Upper lobe of left lung (tissue), 6 donors: ENCODE measurements around the gene ZC3H6. TPM values are rescaled to one million over a fixed set of nuclear protein-coding genes. Genes with fewer than 3 reads are reported as not detected.

Experiments
- ATAC-seq, 2 donors: fragments of 200-7000 bp; cut with Tn5 transposase; one replicate each; pipeline ENCODE4 v1.9.1; 2022; ENCODE audit warnings: mild to moderate bottlenecking in 2 of 2, moderate library complexity in 2 of 2; ENCODE audit not compliant: low FRiP score in 2 of 2
- DNase-seq, 2 donors: peaks; one replicate each; pipeline ENCODE4 v3.0.0-alpha.2; 2019 to 2020
- H3K27ac ChIP-seq, 4 donors: fragments of 200-600 bp; sonication (generic); one replicate each; pipeline ENCODE4 v1.5.1; 2016 to 2019
- H3K27me3 ChIP-seq, 4 donors: fragments of 200-600 bp; sonication (generic); one replicate each; pipeline ENCODE4 v1.5.1; 2017 to 2019
- H3K36me3 ChIP-seq, 4 donors: fragments of 200-600 bp; sonication (generic); one replicate each; pipeline ENCODE4 v1.5.1; 2016 to 2019
- H3K4me1 ChIP-seq, 4 donors: fragments of 200-600 bp; sonication (generic); one replicate each; pipeline ENCODE4 v1.5.1; 2018 to 2019
- H3K4me3 ChIP-seq, 4 donors: fragments of 200-600 bp; sonication (generic); one replicate each; pipeline ENCODE4 v1.5.1; 2017 to 2019; ENCODE audit warnings: mild to moderate bottlenecking in 2 of 4, moderate library complexity in 1 of 4
- H3K9me3 ChIP-seq, 4 donors: fragments of 200-600 bp; sonication (generic); one replicate each; pipeline ENCODE4 v1.5.1; 2018 to 2019
- EP300 ChIP-seq, 4 donors: sonication (generic); formaldehyde crosslinking; IDR thresholded peaks; one replicate each; pipeline ENCODE4 v1.5.1; 2017; ENCODE audit warnings: antibody characterized with exemption in 4 of 4, control low read depth in 2 of 4
- POLR2A ChIP-seq, 4 donors: fragments of 450-650 bp; IDR thresholded peaks; one replicate each; pipeline ENCODE4 v1.5.1; 2016 to 2017; ENCODE audit warnings: antibody characterized with exemption in 4 of 4, mild to moderate bottlenecking in 2 of 4
- POLR2AphosphoS5 ChIP-seq, 2 donors: sonication (generic); formaldehyde crosslinking; IDR thresholded peaks; one replicate each; pipeline ENCODE4 v1.5.1; 2017; ENCODE audit warnings: antibody characterized with exemption in 2 of 2
- WGBS, 2 donors: methylation state at CpG; one replicate each; pipeline ENCODE4 v1.1.5; 2017 to 2018; 5-methylcytosine and 5-hydroxymethylcytosine counted together
- total RNA-seq, 6 donors: library from RNA; depleted of rRNA in 4 of 6; stranded (reverse); fragments of >200 nt in 4 of 6; gene quantifications; one replicate each; pipeline versions ENCODE4 v1.1.0 to v1.2.1, GENCODE V29; 2016 to 2021
- TF ChIP-seq, protein P1 (sequence below), 6 experiments: fragments of 450-650 bp in 4 of 6; fragments of 200-600 bp in 2 of 6; sonication (generic) in 2 of 6; IDR thresholded peaks; one replicate each; pipeline ENCODE4 v1.5.1; 2016 to 2019; ENCODE audit warnings: antibody characterized with exemption in 6 of 6
- donor health status: DM: no; HTN: no; CAD: no; lungs with moderate emphysema.
- donor health status: DM: no; HTN: yes; CAD: no; lungs with severe emphysema.

ZC3H6 gene
- total RNA-seq, 6 donors from 2014 or later = 4.8 to 18.5 (median 11.7) TPM

- Histone ChIP-seq H3K4me1 (peaks cover 0 to 4% (median 2%) of the 10 kb centered on the region in 4 donors), H3K4me3 (no peak overlapping the region), H3K36me3 (peaks cover 0 to 16% (median 6%) of the 10 kb centered on the region in 4 donors), H3K9me3 (no peaks in the 10 kb centered on the region), H3K27me3 (no peaks in the 10 kb centered on the region), H3K27ac (no peak overlapping the region)
- DNase-seq = no peak
- whole genome bisulfite sequencing, 2 donors = 82 to 85% methylated on average over 4 of the region's 4 CpGs
- TF ChIP-seq POLR2A (IDR thresholded peaks at IDR 0.05) (no peak), EP300 (IDR thresholded peaks at IDR 0.05) (no peak), POLR2AphosphoS5 (IDR thresholded peaks at IDR 0.05) (no peak)
- TF ChIP-seq, protein P1, sequence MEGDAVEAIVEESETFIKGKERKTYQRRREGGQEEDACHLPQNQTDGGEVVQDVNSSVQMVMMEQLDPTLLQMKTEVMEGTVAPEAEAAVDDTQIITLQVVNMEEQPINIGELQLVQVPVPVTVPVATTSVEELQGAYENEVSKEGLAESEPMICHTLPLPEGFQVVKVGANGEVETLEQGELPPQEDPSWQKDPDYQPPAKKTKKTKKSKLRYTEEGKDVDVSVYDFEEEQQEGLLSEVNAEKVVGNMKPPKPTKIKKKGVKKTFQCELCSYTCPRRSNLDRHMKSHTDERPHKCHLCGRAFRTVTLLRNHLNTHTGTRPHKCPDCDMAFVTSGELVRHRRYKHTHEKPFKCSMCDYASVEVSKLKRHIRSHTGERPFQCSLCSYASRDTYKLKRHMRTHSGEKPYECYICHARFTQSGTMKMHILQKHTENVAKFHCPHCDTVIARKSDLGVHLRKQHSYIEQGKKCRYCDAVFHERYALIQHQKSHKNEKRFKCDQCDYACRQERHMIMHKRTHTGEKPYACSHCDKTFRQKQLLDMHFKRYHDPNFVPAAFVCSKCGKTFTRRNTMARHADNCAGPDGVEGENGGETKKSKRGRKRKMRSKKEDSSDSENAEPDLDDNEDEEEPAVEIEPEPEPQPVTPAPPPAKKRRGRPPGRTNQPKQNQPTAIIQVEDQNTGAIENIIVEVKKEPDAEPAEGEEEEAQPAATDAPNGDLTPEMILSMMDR (IDR thresholded peaks at IDR 0.05) = no peak
- ATAC-seq = no peak
Measured at GRCh38 chr2:112243233-112243632, 32.2 kb upstream of the ZC3H6 start.

- no peak overlapping the region for H3K27ac ChIP-seq
- WGBS, 2 donors = 78 to 100% methylated on average over 1 of the region's 1 CpG
- no peaks in the 10 kb centered on the region for H3K9me3 ChIP-seq
- H3K4me1 ChIP-seq = peaks cover 0 to 4% (median 2%) of the 10 kb centered on the region in 4 donors
- ATAC-seq (no peak), DNase-seq (no peak)
- H3K27me3 ChIP-seq = no peaks in the 10 kb centered on the region
- TF ChIP-seq EP300 (IDR thresholded peaks at IDR 0.05) (no peak), POLR2AphosphoS5 (IDR thresholded peaks at IDR 0.05) (no peak), POLR2A (IDR thresholded peaks at IDR 0.05) (no peak)
- TF ChIP-seq, protein P1 (IDR thresholded peaks at IDR 0.05) = no peak
- H3K36me3 ChIP-seq = peaks cover 0 to 24% (median 14%) of the 10 kb centered on the region in 4 donors
- no peak overlapping the region for H3K4me3 ChIP-seq
Measured at GRCh38 chr2:112244854-112245253, 30.5 kb upstream of the ZC3H6 start.

GRCh38 chr2:112251271-112251670, 24.1 kb upstream of the ZC3H6 start:
- H3K27ac ChIP-seq = no peak overlapping the region
- peaks cover 5 to 23% (median 11%) of the 10 kb centered on the region in 4 donors for H3K4me1 ChIP-seq
- no peak for ATAC-seq
- H3K9me3 ChIP-seq = no peaks in the 10 kb centered on the region
- 91 to 92% methylated on average over 3 of the region's 3 CpGs for WGBS, 2 donors
- no peak overlapping the region for H3K4me3 ChIP-seq
- H3K36me3 ChIP-seq = peaks cover 0 to 19% (median 11%) of the 10 kb centered on the region in 4 donors
- H3K27me3 ChIP-seq = no peaks in the 10 kb centered on the region
- TF ChIP-seq EP300 (IDR thresholded peaks at IDR 0.05) (no peak), POLR2AphosphoS5 (IDR thresholded peaks at IDR 0.05) (no peak), POLR2A (IDR thresholded peaks at IDR 0.05) (no peak)
- TF ChIP-seq, protein P1 (IDR thresholded peaks at IDR 0.05) = no peak
- DNase-seq = no peak

DNA sequence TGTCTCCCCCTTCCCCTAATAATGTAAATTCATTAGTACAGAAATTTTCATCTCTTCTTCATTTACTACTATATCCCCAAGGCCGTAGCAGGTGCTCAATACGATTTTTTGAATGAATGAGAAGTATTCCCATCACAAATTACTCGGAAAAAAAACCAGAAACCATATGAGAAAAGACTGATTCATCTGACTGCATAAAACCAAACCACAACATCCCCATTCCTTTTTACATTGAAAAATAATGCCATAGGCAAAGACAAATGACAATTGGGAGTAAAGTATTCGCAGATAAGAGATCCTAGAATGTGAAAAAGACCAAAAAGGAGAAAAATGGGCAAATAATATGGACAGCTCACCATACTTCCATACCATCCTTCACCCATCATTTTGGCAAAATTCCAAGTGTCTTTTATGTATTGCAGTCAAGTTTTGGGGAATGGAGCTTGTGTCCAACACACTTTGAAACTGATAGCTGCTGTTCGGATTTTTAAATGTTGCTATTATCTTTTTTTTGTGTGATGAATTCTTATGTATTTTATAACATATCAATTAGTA, 22.1 kb upstream of the ZC3H6 start:
- TF ChIP-seq, protein P1 (IDR thresholded peaks at IDR 0.05) = no peak
- TF ChIP-seq EP300 (IDR thresholded peaks at IDR 0.05) = no peak
- no peak for TF ChIP-seq POLR2AphosphoS5 (IDR thresholded peaks at IDR 0.05)
- no peaks in the 10 kb centered on the region for H3K27me3 ChIP-seq
- DNase-seq = no peak
- H3K4me3 ChIP-seq = no peak overlapping the region
- H3K36me3 ChIP-seq = peaks cover 0 to 10% (median 7%) of the 10 kb centered on the region in 4 donors
- H3K9me3 ChIP-seq = no peaks in the 10 kb centered on the region
- ATAC-seq = no peak
- H3K27ac ChIP-seq = no peak overlapping the region
- H3K4me1 ChIP-seq = peaks cover 5 to 23% (median 11%) of the 10 kb centered on the region in 4 donors
- 76 to 86% methylated on average over 5 of the region's 5 CpGs for WGBS, 2 donors
